ENCODE measurements around the gene FYB2.
A peak's percentile ranks its signal among the peaks of the same experiment; 100 is the strongest.

The FYB2 gene

GRCh38 chr1:56709995-56710394 is 109.2 kb downstream of the FYB2 start:
- H3K36me3 ChIP-seq (ENCODE audit: insufficient read depth, low read length), result peaks cover 27% of the 10 kb centered on the region
- 97% methylated on average over 2 of the region's 2 CpGs for WGBS

DNA sequence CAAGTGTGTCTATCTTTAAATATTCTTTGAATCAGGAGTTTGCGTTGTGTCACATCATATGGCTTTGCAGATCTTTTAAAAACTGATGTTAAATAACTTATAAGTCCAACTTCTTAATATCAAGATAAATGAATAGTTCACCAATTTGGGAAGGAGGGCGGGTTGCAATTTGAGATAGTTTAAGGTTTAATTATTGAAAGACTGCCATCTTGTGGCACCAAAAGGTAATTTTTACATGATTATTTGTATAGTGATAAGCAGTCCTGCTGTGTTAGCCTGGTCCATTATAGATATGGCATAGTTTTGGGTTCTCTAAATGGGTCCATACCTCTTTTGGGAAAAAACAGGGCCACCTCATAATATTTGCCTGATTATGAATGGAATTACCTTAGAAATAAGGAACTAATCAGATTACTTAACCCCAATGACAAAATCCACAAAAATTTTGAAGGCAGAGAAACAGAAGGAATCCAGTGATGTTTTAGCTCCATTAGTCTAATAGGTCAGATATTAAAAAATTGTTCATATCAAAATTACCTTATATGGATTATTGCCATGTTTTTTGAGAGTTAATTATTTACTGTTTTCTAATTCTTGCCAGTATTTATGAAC is 109.8 kb downstream of the FYB2 start:
- no peaks in the 10 kb centered on the region for H3K4me1 ChIP-seq (ENCODE audit: insufficient read depth, low read length)
- WGBS, result 41% methylated on average over 1 of the region's 2 CpGs
- no peaks in the 10 kb centered on the region for H3K9me3 ChIP-seq (ENCODE audit: insufficient read depth, low read depth, low read length)
- H3K36me3 ChIP-seq (ENCODE audit: insufficient read depth, low read length), result peaks cover 33% of the 10 kb centered on the region
- H3K27me3 ChIP-seq (ENCODE audit: insufficient read depth, low read length), result no peaks in the 10 kb centered on the region
- no peak overlapping the region for H3K4me3 ChIP-seq (ENCODE audit: low read length)
- no peak overlapping the region for H3K9ac ChIP-seq (ENCODE audit: low read depth, low read length)
- H3K27ac ChIP-seq (ENCODE audit: low read depth, low read length), result no peak overlapping the region

More at GRCh38 chr1:56709995-56710394, 109.2 kb downstream of the FYB2 start:
- H3K9me3 ChIP-seq (ENCODE audit: insufficient read depth, low read depth, low read length), result no peaks in the 10 kb centered on the region
- no peak overlapping the region for H3K9ac ChIP-seq (ENCODE audit: low read depth, low read length)
- no peak overlapping the region for H3K27ac ChIP-seq (ENCODE audit: low read depth, low read length)
- no peak overlapping the region for H3K4me3 ChIP-seq (ENCODE audit: low read length)
- no peaks in the 10 kb centered on the region for H3K4me1 ChIP-seq (ENCODE audit: insufficient read depth, low read length)
- no peaks in the 10 kb centered on the region for H3K27me3 ChIP-seq (ENCODE audit: insufficient read depth, low read length)

DNA sequence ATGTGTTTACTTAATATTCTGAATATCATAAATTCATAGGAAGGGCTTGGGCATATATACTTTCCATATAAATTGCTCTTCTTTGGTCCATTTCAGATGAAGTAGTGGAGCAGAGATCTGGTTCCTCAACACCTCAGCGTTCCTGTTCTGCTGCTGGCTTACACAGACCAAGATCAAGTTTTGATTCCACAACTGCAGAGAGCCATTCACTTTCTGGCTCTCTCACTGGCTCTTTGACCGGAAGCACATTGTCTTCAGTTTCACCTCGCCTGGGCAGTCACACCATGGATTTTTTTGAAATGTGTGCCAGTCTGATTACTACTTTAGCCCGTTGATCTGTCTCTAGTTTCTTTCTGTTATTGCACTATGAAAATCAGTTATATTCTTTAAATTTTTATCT is 111.8 kb downstream of the FYB2 start:
- H3K27ac ChIP-seq (ENCODE audit: low read depth, low read length), result no peak overlapping the region
- 96% methylated on average over 4 of the region's 4 CpGs for WGBS
- no peak overlapping the region for H3K9ac ChIP-seq (ENCODE audit: low read depth, low read length)
- no peaks in the 10 kb centered on the region for H3K27me3 ChIP-seq (ENCODE audit: insufficient read depth, low read length)
- no peaks in the 10 kb centered on the region for H3K9me3 ChIP-seq (ENCODE audit: insufficient read depth, low read depth, low read length)
- H3K4me1 ChIP-seq (ENCODE audit: insufficient read depth, low read length), result no peaks in the 10 kb centered on the region
- H3K4me3 ChIP-seq (ENCODE audit: low read length), result no peak overlapping the region
- H3K36me3 ChIP-seq (ENCODE audit: insufficient read depth, low read length), result peaks cover 37% of the 10 kb centered on the region

- H3K9ac ChIP-seq (ENCODE audit: low read depth, low read length), result no peak overlapping the region
- H3K4me3 ChIP-seq (ENCODE audit: low read length), result no peak overlapping the region
- no peak overlapping the region for H3K27ac ChIP-seq (ENCODE audit: low read depth, low read length)
- H3K36me3 ChIP-seq (ENCODE audit: insufficient read depth, low read length), result peaks cover 55% of the 10 kb centered on the region
- 100% methylated on average over 1 of the region's 1 CpG for WGBS
- no peaks in the 10 kb centered on the region for H3K27me3 ChIP-seq (ENCODE audit: insufficient read depth, low read length)
- no peaks in the 10 kb centered on the region for H3K4me1 ChIP-seq (ENCODE audit: insufficient read depth, low read length)
- H3K9me3 ChIP-seq (ENCODE audit: insufficient read depth, low read depth, low read length), result peaks cover 14% of the 10 kb centered on the region; the same call in 1 of the 2 replicates
Measured at GRCh38 chr1:56703747-56704146, 115.5 kb downstream of the FYB2 start.

DNA sequence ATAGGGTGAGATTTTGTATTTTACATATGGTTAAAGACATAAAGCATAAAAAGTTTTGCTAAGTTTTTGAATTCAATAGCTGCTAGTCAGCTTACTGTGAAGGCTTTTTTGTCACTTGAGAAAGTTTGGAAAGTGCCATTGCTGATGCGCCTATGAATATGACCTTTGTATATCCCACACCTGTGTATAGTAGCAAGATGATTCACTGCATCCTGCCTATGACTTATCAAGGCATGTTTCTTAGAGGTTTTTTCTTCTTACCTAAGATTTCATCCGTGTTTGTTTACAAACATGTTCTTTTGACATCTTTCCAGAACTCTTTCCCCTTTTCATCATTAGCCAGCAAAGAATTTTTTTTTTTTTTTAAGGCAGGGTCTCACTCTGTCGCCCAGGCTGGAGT is 122.5 kb downstream of the FYB2 start:
- no peak overlapping the region for H3K4me3 ChIP-seq (ENCODE audit: low read length)
- no peaks in the 10 kb centered on the region for H3K27me3 ChIP-seq (ENCODE audit: insufficient read depth, low read length)
- H3K9me3 ChIP-seq (ENCODE audit: insufficient read depth, low read depth, low read length), result peaks cover 14% of the 10 kb centered on the region; the same call in 1 of the 2 replicates
- no peak overlapping the region for H3K9ac ChIP-seq (ENCODE audit: low read depth, low read length)
- 91% methylated on average over 3 of the region's 3 CpGs for whole genome bisulfite sequencing
- no peaks in the 10 kb centered on the region for H3K4me1 ChIP-seq (ENCODE audit: insufficient read depth, low read length)
- H3K27ac ChIP-seq (ENCODE audit: low read depth, low read length), result no peak overlapping the region
- H3K36me3 ChIP-seq (ENCODE audit: insufficient read depth, low read length), result peaks cover 54% of the 10 kb centered on the region

GRCh38 chr1:56688522-56689026 is 130.6 kb downstream of the FYB2 start:
- Histone ChIP-seq H3K36me3 (ENCODE audit: insufficient read depth, low read length) (0 out of 2 replicates have a peak, but pooled peaks cover 8% of the 10 kb centered on the region), H3K4me3 (ENCODE audit: low read length) (no peak overlapping the region), H3K27ac (ENCODE audit: low read depth, low read length) (peak overlapping the region; percentile 67), H3K27me3 (ENCODE audit: insufficient read depth, low read length) (no peaks in the 10 kb centered on the region), H3K9me3 (ENCODE audit: insufficient read depth, low read depth, low read length) (no peaks in the 10 kb centered on the region), H3K4me1 (ENCODE audit: insufficient read depth, low read length) (peaks cover 19% of the 10 kb centered on the region), H3K9ac (ENCODE audit: low read depth, low read length) (no peak overlapping the region; the same call in 1 of the 2 replicates)
- 72% methylated on average over 3 of the region's 3 CpGs for WGBS

GRCh38 chr1:56686169-56686568 is 133.0 kb downstream of the FYB2 start:
- WGBS, result no CpG with 5 or more reads among the region's 2 CpGs
- Histone ChIP-seq H3K4me3 (ENCODE audit: low read length) (no peak overlapping the region), H3K9ac (ENCODE audit: low read depth, low read length) (no peak overlapping the region), H3K27me3 (ENCODE audit: insufficient read depth, low read length) (no peaks in the 10 kb centered on the region), H3K36me3 (ENCODE audit: insufficient read depth, low read length) (no peaks in the 10 kb centered on the region), H3K9me3 (ENCODE audit: insufficient read depth, low read depth, low read length) (no peaks in the 10 kb centered on the region), H3K4me1 (ENCODE audit: insufficient read depth, low read length) (peaks cover 19% of the 10 kb centered on the region), H3K27ac (ENCODE audit: low read depth, low read length) (no peak overlapping the region)

DNA sequence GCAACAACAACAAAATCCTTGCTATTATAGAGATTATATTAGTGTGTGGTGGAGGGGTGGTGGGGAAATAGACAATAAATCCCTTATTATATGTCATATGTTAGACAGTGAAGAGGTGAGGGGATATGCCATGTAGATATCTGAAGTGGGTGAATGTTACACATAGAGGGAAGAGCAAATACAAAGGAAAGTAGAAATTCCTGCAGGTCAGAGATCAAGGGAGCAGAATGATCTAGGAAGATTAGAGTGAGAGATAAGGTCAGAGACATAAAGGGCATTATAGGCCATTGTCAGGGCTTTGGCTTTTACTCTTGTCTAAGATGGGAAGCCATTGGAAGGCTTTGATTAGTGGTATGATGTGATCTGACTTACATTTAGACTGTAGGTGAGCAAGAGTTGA is 135.6 kb downstream of the FYB2 start:
- Histone ChIP-seq H3K9ac (ENCODE audit: low read depth, low read length) (no peak overlapping the region), H3K9me3 (ENCODE audit: insufficient read depth, low read depth, low read length) (no peaks in the 10 kb centered on the region), H3K27ac (ENCODE audit: low read depth, low read length) (no peak overlapping the region), H3K36me3 (ENCODE audit: insufficient read depth, low read length) (0 out of 2 replicates have a peak, but pooled peaks cover 5% of the 10 kb centered on the region), H3K27me3 (ENCODE audit: insufficient read depth, low read length) (no peaks in the 10 kb centered on the region), H3K4me1 (ENCODE audit: insufficient read depth, low read length) (peaks cover 13% of the 10 kb centered on the region), H3K4me3 (ENCODE audit: low read length) (no peak overlapping the region)

- Histone ChIP-seq H3K27me3 (ENCODE audit: insufficient read depth, low read length) (no peaks in the 10 kb centered on the region), H3K4me3 (ENCODE audit: low read length) (no peak overlapping the region), H3K4me1 (ENCODE audit: insufficient read depth, low read length) (no peaks in the 10 kb centered on the region), H3K9me3 (ENCODE audit: insufficient read depth, low read depth, low read length) (no peaks in the 10 kb centered on the region), H3K9ac (ENCODE audit: low read depth, low read length) (no peak overlapping the region), H3K27ac (ENCODE audit: low read depth, low read length) (no peak overlapping the region), H3K36me3 (ENCODE audit: insufficient read depth, low read length) (0 out of 2 replicates have a peak, but pooled peaks cover 5% of the 10 kb centered on the region)
- WGBS, result 50% methylated on average over 2 of the region's 2 CpGs
Measured at GRCh38 chr1:56676571-56677035, 142.6 kb downstream of the FYB2 start.

GRCh38 chr1:56675763-56676162 is 143.4 kb downstream of the FYB2 start:
- H3K27ac ChIP-seq (ENCODE audit: low read depth, low read length), result no peak overlapping the region
- no peak overlapping the region for H3K4me3 ChIP-seq (ENCODE audit: low read length)
- H3K27me3 ChIP-seq (ENCODE audit: insufficient read depth, low read length), result no peaks in the 10 kb centered on the region
- H3K9ac ChIP-seq (ENCODE audit: low read depth, low read length), result no peak overlapping the region
- 0 out of 2 replicates have a peak, but pooled peaks cover 5% of the 10 kb centered on the region for H3K36me3 ChIP-seq (ENCODE audit: insufficient read depth, low read length)
- no peaks in the 10 kb centered on the region for H3K9me3 ChIP-seq (ENCODE audit: insufficient read depth, low read depth, low read length)
- no peaks in the 10 kb centered on the region for H3K4me1 ChIP-seq (ENCODE audit: insufficient read depth, low read length)

DNA sequence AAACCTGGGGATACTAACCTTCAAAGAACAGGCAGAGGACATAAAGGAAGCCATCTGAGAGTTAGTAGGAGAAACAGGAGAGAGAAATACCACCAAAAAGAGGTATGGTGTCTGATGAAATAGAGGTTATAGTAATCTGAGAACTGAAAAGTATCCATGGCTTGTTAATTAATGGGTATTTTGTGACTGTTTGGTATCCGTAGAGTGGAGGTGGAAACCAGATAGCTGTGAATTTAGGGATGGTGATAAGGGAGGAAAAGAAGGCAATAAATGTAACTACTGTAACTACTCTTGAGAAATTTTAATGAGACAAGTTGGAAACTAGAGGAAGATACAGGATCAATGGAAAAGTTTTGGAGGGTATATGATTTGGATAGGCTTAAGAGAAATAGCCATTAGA is 146.6 kb downstream of the FYB2 start:
- Histone ChIP-seq H3K4me1 (ENCODE audit: insufficient read depth, low read length) (no peaks in the 10 kb centered on the region), H3K9me3 (ENCODE audit: insufficient read depth, low read depth, low read length) (no peaks in the 10 kb centered on the region), H3K9ac (ENCODE audit: low read depth, low read length) (no peak overlapping the region), H3K27ac (ENCODE audit: low read depth, low read length) (no peak overlapping the region), H3K4me3 (ENCODE audit: low read length) (no peak overlapping the region), H3K27me3 (ENCODE audit: insufficient read depth, low read length) (no peaks in the 10 kb centered on the region), H3K36me3 (ENCODE audit: insufficient read depth, low read length) (no peaks in the 10 kb centered on the region)
- WGBS, result 91% methylated on average over 1 of the region's 1 CpG

Data from HUES64 (cell line).